ENCODE results near the gene NOG.

The NOG gene

GRCh38 chr17:56581635-56582627 is 11.6 kb upstream of the NOG start:
- Histone ChIP-seq H2AK5ac (ENCODE audit: low read length) (no peak overlapping the region), H2BK5ac (ENCODE audit: low read length) (no peak overlapping the region), H3K27ac (ENCODE audit: low read depth, low read length) (no peak overlapping the region), H3K23ac (ENCODE audit: low read length) (no peak overlapping the region), H2BK15ac (replicated peaks; ENCODE audit: low read depth) (no peak overlapping the region), H3K4ac (ENCODE audit: low read depth, low read length) (no peak overlapping the region), H3K4me3 (ENCODE audit: low read length) (no peak overlapping the region), H3K56ac (ENCODE audit: low read length) (no peak overlapping the region), H4K8ac (ENCODE audit: low read depth, low read length) (no peak overlapping the region), H3K27me3 (ENCODE audit: insufficient read depth, low read length, poor library complexity) (no peaks in the 10 kb centered on the region), H3K79me2 (ENCODE audit: control insufficient read depth, insufficient read depth, low read length) (no peaks in the 10 kb centered on the region), H2BK120ac (ENCODE audit: low read depth, low read length) (no peak overlapping the region), H3K4me1 (ENCODE audit: control insufficient read depth, low read depth, low read length) (peaks cover 1% of the 10 kb centered on the region), H3K18ac (ENCODE audit: low read length) (no peak overlapping the region), H3K9ac (ENCODE audit: low read length) (no peak overlapping the region), H3K4me2 (ENCODE audit: low read length) (no peak overlapping the region), H4K5ac (ENCODE audit: low read length) (no peak overlapping the region), H3K79me1 (ENCODE audit: low read length) (no peaks in the 10 kb centered on the region), H3K36me3 (ENCODE audit: control insufficient read depth, insufficient read depth, low read length) (no peaks in the 10 kb centered on the region)
- no CpG with 5 or more reads among the region's 5 CpGs for WGBS (ENCODE audit: extremely low coverage, insufficient coverage, low lambda C conversion rate)
- DNase-seq: no peak

- H3K79me1 ChIP-seq (ENCODE audit: low read length): no peaks in the 10 kb centered on the region
- DNase-seq: no peak
- H4K5ac ChIP-seq (ENCODE audit: low read length): no peak overlapping the region
- H3K27me3 ChIP-seq (ENCODE audit: insufficient read depth, low read length, poor library complexity): no peaks in the 10 kb centered on the region
- H3K36me3 ChIP-seq (ENCODE audit: control insufficient read depth, insufficient read depth, low read length): no peaks in the 10 kb centered on the region
- no peak overlapping the region for H3K4ac ChIP-seq (ENCODE audit: low read depth, low read length)
- no peak overlapping the region for H2BK120ac ChIP-seq (ENCODE audit: low read depth, low read length)
- H2AK5ac ChIP-seq (ENCODE audit: low read length): no peak overlapping the region
- H3K9ac ChIP-seq (ENCODE audit: low read length): no peak overlapping the region
- no peaks in the 10 kb centered on the region for H3K4me1 ChIP-seq (ENCODE audit: control insufficient read depth, low read depth, low read length)
- no peak overlapping the region for H3K27ac ChIP-seq (ENCODE audit: low read depth, low read length)
- no peak overlapping the region for H3K4me3 ChIP-seq (ENCODE audit: low read length)
- no peak overlapping the region for H2BK15ac ChIP-seq (replicated peaks; ENCODE audit: low read depth)
- H4K8ac ChIP-seq (ENCODE audit: low read depth, low read length): no peak overlapping the region
- H3K79me2 ChIP-seq (ENCODE audit: control insufficient read depth, insufficient read depth, low read length): no peaks in the 10 kb centered on the region
- no peak overlapping the region for H3K18ac ChIP-seq (ENCODE audit: low read length)
- H3K23ac ChIP-seq (ENCODE audit: low read length): no peak overlapping the region
- H2BK5ac ChIP-seq (ENCODE audit: low read length): no peak overlapping the region
- no peak overlapping the region for H3K56ac ChIP-seq (ENCODE audit: low read length)
- no peak overlapping the region for H3K4me2 ChIP-seq (ENCODE audit: low read length)
- WGBS (ENCODE audit: extremely low coverage, insufficient coverage, low lambda C conversion rate): no CpG with 5 or more reads among the region's 7 CpGs
Observed at GRCh38 chr17:56583772-56584171, 9.7 kb upstream of the NOG start.

GRCh38 chr17:56587298-56587697 is 6.2 kb upstream of the NOG start:
- no peak overlapping the region for H3K4me3 ChIP-seq (ENCODE audit: low read length)
- WGBS (ENCODE audit: extremely low coverage, insufficient coverage, low lambda C conversion rate): no CpG with 5 or more reads among the region's 5 CpGs
- H2BK15ac ChIP-seq (replicated peaks; ENCODE audit: low read depth): no peak overlapping the region
- no peak overlapping the region for H3K27ac ChIP-seq (ENCODE audit: low read depth, low read length)
- no peak overlapping the region for H4K8ac ChIP-seq (ENCODE audit: low read depth, low read length)
- no peaks in the 10 kb centered on the region for H3K27me3 ChIP-seq (ENCODE audit: insufficient read depth, low read length, poor library complexity)
- no peak overlapping the region for H3K18ac ChIP-seq (ENCODE audit: low read length)
- H3K56ac ChIP-seq (ENCODE audit: low read length): no peak overlapping the region
- no peak overlapping the region for H3K9ac ChIP-seq (ENCODE audit: low read length)
- DNase-seq: no peak
- H3K4ac ChIP-seq (ENCODE audit: low read depth, low read length): no peak overlapping the region
- H3K23ac ChIP-seq (ENCODE audit: low read length): no peak overlapping the region
- H3K79me1 ChIP-seq (ENCODE audit: low read length): no peaks in the 10 kb centered on the region
- H3K4me1 ChIP-seq (ENCODE audit: control insufficient read depth, low read depth, low read length): no peaks in the 10 kb centered on the region
- H2AK5ac ChIP-seq (ENCODE audit: low read length): no peak overlapping the region
- H3K79me2 ChIP-seq (ENCODE audit: control insufficient read depth, insufficient read depth, low read length): no peaks in the 10 kb centered on the region
- H3K36me3 ChIP-seq (ENCODE audit: control insufficient read depth, insufficient read depth, low read length): no peaks in the 10 kb centered on the region
- no peak overlapping the region for H3K4me2 ChIP-seq (ENCODE audit: low read length)
- no peak overlapping the region for H2BK5ac ChIP-seq (ENCODE audit: low read length)
- H4K5ac ChIP-seq (ENCODE audit: low read length): no peak overlapping the region
- H2BK120ac ChIP-seq (ENCODE audit: low read depth, low read length): no peak overlapping the region

GRCh38 chr17:56592487-56593085 is 913 bp upstream of the NOG start:
- no peaks in the 10 kb centered on the region for H3K4me1 ChIP-seq (ENCODE audit: control insufficient read depth, low read depth, low read length)
- H3K27ac ChIP-seq (ENCODE audit: low read depth, low read length): no peak overlapping the region
- H3K9ac ChIP-seq (ENCODE audit: low read length): peak overlapping the region; percentile 67
- no peaks in the 10 kb centered on the region for H3K79me1 ChIP-seq (ENCODE audit: low read length)
- peak overlapping the region; percentile 84 for H3K56ac ChIP-seq (ENCODE audit: low read length)
- no peak overlapping the region for H4K8ac ChIP-seq (ENCODE audit: low read depth, low read length)
- H2AK5ac ChIP-seq (ENCODE audit: low read length): no peak overlapping the region
- no peak overlapping the region for H4K5ac ChIP-seq (ENCODE audit: low read length)
- H3K23ac ChIP-seq (ENCODE audit: low read length): no peak overlapping the region
- no peak overlapping the region for H3K18ac ChIP-seq (ENCODE audit: low read length)
- no CpG with 5 or more reads among the region's 44 CpGs for WGBS (ENCODE audit: extremely low coverage, insufficient coverage, low lambda C conversion rate)
- no peak overlapping the region for H3K4ac ChIP-seq (ENCODE audit: low read depth, low read length)
- DNase-seq: peak; percentile 87
- H2BK120ac ChIP-seq (ENCODE audit: low read depth, low read length): no peak overlapping the region
- no peaks in the 10 kb centered on the region for H3K36me3 ChIP-seq (ENCODE audit: control insufficient read depth, insufficient read depth, low read length)
- H3K79me2 ChIP-seq (ENCODE audit: control insufficient read depth, insufficient read depth, low read length): no peaks in the 10 kb centered on the region
- peak overlapping the region; percentile 40 for H3K4me3 ChIP-seq (ENCODE audit: low read length)
- peak overlapping the region; percentile 91 for H3K4me2 ChIP-seq (ENCODE audit: low read length)
- H3K27me3 ChIP-seq (ENCODE audit: insufficient read depth, low read length, poor library complexity): no peaks in the 10 kb centered on the region
- no peak overlapping the region for H2BK5ac ChIP-seq (ENCODE audit: low read length)
- H2BK15ac ChIP-seq (replicated peaks; ENCODE audit: low read depth): no peak overlapping the region

- Histone ChIP-seq H3K4me3 (ENCODE audit: low read length) (no peak overlapping the region), H3K4ac (ENCODE audit: low read depth, low read length) (peak overlapping the region; percentile 17), H2BK15ac (replicated peaks; ENCODE audit: low read depth) (no peak overlapping the region), H4K5ac (ENCODE audit: low read length) (no peak overlapping the region), H3K18ac (ENCODE audit: low read length) (peak overlapping the region; percentile 31), H3K4me2 (ENCODE audit: low read length) (peak overlapping the region; percentile 91), H3K23ac (ENCODE audit: low read length) (no peak overlapping the region), H3K79me1 (ENCODE audit: low read length) (no peaks in the 10 kb centered on the region), H2AK5ac (ENCODE audit: low read length) (no peak overlapping the region), H3K79me2 (ENCODE audit: control insufficient read depth, insufficient read depth, low read length) (no peaks in the 10 kb centered on the region), H3K27me3 (ENCODE audit: insufficient read depth, low read length, poor library complexity) (no peaks in the 10 kb centered on the region), H4K8ac (ENCODE audit: low read depth, low read length) (no peak overlapping the region), H2BK120ac (ENCODE audit: low read depth, low read length) (no peak overlapping the region), H3K56ac (ENCODE audit: low read length) (peak overlapping the region; percentile 82), H2BK5ac (ENCODE audit: low read length) (no peak overlapping the region), H3K4me1 (ENCODE audit: control insufficient read depth, low read depth, low read length) (no peaks in the 10 kb centered on the region), H3K27ac (ENCODE audit: low read depth, low read length) (no peak overlapping the region), H3K36me3 (ENCODE audit: control insufficient read depth, insufficient read depth, low read length) (no peaks in the 10 kb centered on the region), H3K9ac (ENCODE audit: low read length) (peak overlapping the region; percentile 67)
- no CpG with 5 or more reads among the region's 46 CpGs for WGBS (ENCODE audit: extremely low coverage, insufficient coverage, low lambda C conversion rate)
- DNase-seq: peak; percentile 87
Observed at GRCh38 chr17:56593086-56593645, 333 bp upstream of the NOG start.

Measured in mesendoderm (in vitro differentiated cells).